ENCODE results near the gene ZFPM1.

DNA sequence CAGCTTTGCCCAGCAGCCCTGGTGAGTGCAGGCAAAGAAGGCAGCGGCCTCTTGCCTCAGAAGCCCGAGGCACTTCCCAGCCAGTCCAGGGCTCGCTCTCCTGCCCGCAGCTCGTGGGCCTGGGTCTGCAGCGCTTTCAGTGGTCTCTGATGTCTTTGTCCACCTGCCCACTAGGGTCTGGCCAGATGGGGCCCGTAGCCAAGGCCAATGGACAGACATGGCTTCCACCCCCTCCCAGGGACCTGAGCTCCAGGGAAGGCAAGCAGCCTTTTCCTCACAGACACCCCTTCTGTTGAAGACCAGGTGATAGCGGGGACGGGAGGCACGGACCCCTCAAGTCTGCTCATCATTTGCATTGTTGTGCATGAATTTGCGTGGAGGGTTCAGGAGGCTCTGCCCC, 83.4 kb downstream of the ZFPM1 start:
- no peak for TF ChIP-seq EZH2 (IDR thresholded peaks at IDR 0.05; ENCODE audit: borderline replicate concordance, low read length)
- TF ChIP-seq, protein P1, sequence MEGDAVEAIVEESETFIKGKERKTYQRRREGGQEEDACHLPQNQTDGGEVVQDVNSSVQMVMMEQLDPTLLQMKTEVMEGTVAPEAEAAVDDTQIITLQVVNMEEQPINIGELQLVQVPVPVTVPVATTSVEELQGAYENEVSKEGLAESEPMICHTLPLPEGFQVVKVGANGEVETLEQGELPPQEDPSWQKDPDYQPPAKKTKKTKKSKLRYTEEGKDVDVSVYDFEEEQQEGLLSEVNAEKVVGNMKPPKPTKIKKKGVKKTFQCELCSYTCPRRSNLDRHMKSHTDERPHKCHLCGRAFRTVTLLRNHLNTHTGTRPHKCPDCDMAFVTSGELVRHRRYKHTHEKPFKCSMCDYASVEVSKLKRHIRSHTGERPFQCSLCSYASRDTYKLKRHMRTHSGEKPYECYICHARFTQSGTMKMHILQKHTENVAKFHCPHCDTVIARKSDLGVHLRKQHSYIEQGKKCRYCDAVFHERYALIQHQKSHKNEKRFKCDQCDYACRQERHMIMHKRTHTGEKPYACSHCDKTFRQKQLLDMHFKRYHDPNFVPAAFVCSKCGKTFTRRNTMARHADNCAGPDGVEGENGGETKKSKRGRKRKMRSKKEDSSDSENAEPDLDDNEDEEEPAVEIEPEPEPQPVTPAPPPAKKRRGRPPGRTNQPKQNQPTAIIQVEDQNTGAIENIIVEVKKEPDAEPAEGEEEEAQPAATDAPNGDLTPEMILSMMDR (conservative IDR thresholded peaks at IDR 0.05 in 1 of 2, IDR thresholded peaks at IDR 0.05 in 1 of 2; ENCODE audit: extremely low read depth in 1 of 2, insufficient read depth in 1 of 2, low read depth in 1 of 2, low read length in 2 of 2) = no peak
